ENCODE results near the gene SOSTDC1. TPM values are rescaled to one million over a fixed set of nuclear protein-coding genes. Genes with fewer than 3 reads are reported as not detected.
A peak's percentile ranks its signal among the peaks of the same experiment; 100 is the strongest.
"Not testable (repeated sequence)": the region's sequence is repeated elsewhere in the genome, so short reads cannot be mapped to it uniquely, and the experiment has no call there.

The SOSTDC1 gene
- total RNA-seq (2014; rRNA removed; shearing (Covaris generic)), result not detected in 2 replicates

DNA sequence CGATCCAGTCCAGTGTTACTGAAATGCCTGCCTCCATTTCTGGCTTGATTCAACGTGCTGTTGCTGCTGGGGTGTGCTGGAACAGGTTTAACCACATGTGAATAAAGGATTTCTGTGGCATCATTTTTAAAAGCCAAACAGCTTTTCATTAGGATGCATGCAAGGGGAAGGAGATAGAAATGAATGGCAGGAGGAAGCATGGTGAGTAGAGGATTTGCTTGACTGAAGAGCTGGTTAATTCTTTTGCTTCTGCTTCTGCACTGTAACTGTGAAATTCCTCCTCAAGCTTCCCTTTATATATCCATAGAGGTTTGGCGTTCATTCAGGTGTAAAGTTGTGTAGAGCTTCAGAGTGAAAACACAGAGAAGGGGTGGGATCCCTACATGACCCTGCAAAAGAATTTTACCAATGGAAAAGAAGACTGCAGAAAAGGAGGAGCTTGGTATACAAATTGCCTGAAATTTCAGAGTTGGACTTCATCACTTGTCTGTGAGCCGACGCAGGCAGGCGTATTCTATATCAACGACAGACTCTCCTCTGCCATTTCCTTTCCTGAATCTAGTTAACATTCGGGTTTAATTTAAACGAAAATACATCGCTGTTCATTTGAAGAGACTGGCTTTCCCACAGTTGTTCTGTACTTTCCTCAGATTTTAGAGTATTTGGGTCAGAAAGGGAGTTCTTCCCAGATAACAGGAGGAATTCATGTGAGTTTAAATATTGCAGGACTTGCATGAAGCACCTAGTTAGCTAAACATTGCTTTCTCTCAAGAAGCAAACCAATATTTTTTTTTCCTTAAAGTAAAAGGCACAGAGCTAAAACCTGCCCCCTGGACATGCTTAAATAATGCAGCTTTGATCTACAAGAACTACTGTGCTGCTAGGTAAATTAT lies at the start of gene SOSTDC1:
TSS of gene SOSTDC1 (minus strand) at position 270 of the 893 bp plus-strand sequence. CDS start at position 200, 70 bp downstream.
- Histone ChIP-seq H3K27me3 (ENCODE audit: control insufficient read depth, insufficient read depth, low read length) (no peaks in the 10 kb centered on the region), H3K4me3 (ENCODE audit: insufficient read depth, low read depth, low read length) (no peak within 1 kb of the TSS), H3K36me3 (replicated peaks; ENCODE audit: control insufficient read depth, insufficient read depth, low read length) (no peaks in the 10 kb centered on the region)
- peak; percentile 10 for DNase-seq

DNA sequence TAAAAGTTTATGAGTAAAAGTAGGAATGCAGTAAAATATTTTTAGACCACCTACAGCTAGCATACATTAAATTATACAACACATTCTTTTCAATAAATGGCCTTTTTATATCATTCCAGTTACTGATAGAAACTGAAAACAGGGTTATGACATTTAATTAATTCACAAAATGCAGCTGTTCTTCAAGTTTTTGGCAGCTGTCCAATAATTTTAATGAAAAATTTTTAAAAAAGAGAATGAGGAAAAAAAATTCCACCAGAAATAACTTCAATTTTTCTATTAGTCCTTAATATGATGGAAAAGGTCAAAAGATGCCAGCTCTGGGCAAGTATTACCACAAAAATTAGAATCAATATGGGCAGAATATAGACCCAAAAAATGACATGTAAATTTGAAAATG lies 49.2 kb upstream of the SOSTDC1 start:
- H3K4me3 ChIP-seq (ENCODE audit: insufficient read depth, low read depth, low read length), result no peak overlapping the region
- no peak for DNase-seq
- H3K27me3 ChIP-seq (ENCODE audit: control insufficient read depth, insufficient read depth, low read length), result no peaks in the 10 kb centered on the region
- no peaks in the 10 kb centered on the region for H3K36me3 ChIP-seq (replicated peaks; ENCODE audit: control insufficient read depth, insufficient read depth, low read length)

- H3K36me3 ChIP-seq (replicated peaks; ENCODE audit: control insufficient read depth, insufficient read depth, low read length), result no peaks in the 10 kb centered on the region
- no peaks in the 10 kb centered on the region for H3K27me3 ChIP-seq (ENCODE audit: control insufficient read depth, insufficient read depth, low read length)
- no peak for DNase-seq
- H3K4me3 ChIP-seq (ENCODE audit: insufficient read depth, low read depth, low read length), result no peak overlapping the region
Observed at GRCh38 chr7:16514271-16514670, 48.7 kb upstream of the SOSTDC1 start.

DNA sequence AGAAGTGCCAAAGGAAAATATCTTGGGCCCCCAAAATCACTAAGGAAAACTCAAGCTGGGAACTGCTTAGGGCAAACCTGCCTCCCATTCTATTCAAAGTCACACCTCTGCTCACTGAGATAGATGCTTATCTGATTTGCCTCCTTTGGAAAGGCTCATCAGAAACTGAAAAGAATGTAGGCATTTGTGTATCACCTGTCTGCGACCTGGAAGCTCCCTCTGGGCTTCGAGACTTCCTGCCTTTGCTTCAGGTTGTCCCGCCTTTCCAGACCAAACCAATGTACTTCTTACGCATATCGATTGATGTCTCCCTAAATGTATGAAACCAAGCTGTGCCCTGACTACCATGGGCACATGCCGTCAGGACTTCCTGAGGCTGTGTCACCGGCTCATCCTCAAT lies 46.6 kb upstream of the SOSTDC1 start:
- Histone ChIP-seq H3K4me3 (ENCODE audit: insufficient read depth, low read depth, low read length) (no peak overlapping the region), H3K36me3 (replicated peaks; ENCODE audit: control insufficient read depth, insufficient read depth, low read length) (no peaks in the 10 kb centered on the region), H3K27me3 (ENCODE audit: control insufficient read depth, insufficient read depth, low read length) (no peaks in the 10 kb centered on the region)
- no peak for DNase-seq

- Histone ChIP-seq H3K36me3 (replicated peaks; ENCODE audit: control insufficient read depth, insufficient read depth, low read length) (no peaks in the 10 kb centered on the region), H3K27me3 (ENCODE audit: control insufficient read depth, insufficient read depth, low read length) (no peaks in the 10 kb centered on the region), H3K4me3 (ENCODE audit: insufficient read depth, low read depth, low read length) (no peak overlapping the region)
- DNase-seq, result no peak
Observed at GRCh38 chr7:16511314-16511713, 45.8 kb upstream of the SOSTDC1 start.

DNA sequence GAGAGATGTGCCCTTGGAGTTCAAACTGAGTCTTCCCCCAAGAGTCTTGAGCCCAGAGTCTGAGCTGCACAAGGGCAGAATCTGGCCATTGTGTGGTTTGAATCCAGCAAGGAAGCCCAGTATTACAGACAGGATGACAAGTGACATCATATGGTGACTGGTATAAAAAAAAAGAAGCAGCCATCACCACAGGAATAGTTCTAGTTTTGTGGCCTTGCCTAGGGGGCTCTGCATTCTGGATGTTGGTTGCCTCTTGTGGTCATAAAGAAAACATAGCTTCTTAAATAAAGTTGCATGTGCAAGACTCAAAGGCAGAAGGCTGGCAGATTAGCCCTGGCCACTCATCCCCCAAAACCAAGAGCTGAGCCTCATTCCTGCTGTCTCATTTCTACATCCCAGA lies 44.3 kb upstream of the SOSTDC1 start:
- DNase-seq, result no peak
- H3K4me3 ChIP-seq (ENCODE audit: insufficient read depth, low read depth, low read length), result no peak overlapping the region
- no peaks in the 10 kb centered on the region for H3K36me3 ChIP-seq (replicated peaks; ENCODE audit: control insufficient read depth, insufficient read depth, low read length)
- H3K27me3 ChIP-seq (ENCODE audit: control insufficient read depth, insufficient read depth, low read length), result no peaks in the 10 kb centered on the region

DNA sequence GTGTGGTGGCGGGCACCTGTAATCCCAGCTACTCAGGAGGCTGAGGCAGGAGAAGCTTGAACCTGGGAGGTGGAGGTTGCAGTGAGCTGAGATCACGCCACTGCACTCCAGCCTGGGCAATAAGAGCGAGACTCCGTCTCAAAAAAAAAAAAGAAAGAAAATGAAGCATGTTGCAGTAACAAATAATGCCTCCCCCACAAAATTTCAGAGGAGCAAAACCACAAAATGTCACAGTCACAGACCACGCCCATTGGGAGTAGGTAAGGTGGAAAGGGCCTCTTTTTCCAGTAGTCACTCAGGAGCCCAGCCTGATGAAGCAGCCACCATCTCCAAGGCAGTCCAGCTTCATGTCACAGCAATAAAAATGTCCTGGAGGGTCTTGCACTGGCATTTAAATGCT lies 40.9 kb upstream of the SOSTDC1 start:
- H3K27me3 ChIP-seq (ENCODE audit: control insufficient read depth, insufficient read depth, low read length); H3K4me3 ChIP-seq (ENCODE audit: insufficient read depth, low read depth, low read length); DNase-seq; H3K36me3 ChIP-seq (replicated peaks; ENCODE audit: control insufficient read depth, insufficient read depth, low read length): not testable (repeated sequence)

DNA sequence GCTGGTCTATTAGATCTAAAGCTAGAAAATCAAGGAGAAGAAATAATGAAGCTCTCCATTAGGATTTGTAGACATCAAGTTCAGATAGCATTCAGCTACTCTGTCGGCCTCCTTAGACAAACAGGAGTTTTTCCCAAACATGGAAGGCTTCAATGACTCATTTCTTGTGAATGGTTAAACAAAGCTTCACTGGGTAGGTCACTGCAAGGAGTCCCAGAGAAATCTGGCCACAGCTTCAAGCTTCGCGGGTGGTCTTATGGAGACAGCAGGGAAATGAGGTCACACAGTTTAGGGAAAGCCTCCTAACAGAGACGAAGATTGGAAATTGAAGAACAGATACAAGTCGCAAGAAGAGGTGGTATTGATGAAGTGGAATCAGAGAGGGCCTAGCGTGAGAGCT lies 38.5 kb upstream of the SOSTDC1 start:
- DNase-seq, result no peak
- H3K36me3 ChIP-seq (replicated peaks; ENCODE audit: control insufficient read depth, insufficient read depth, low read length), result no peaks in the 10 kb centered on the region
- H3K27me3 ChIP-seq (ENCODE audit: control insufficient read depth, insufficient read depth, low read length), result no peaks in the 10 kb centered on the region
- H3K4me3 ChIP-seq (ENCODE audit: insufficient read depth, low read depth, low read length), result no peak overlapping the region

DNA sequence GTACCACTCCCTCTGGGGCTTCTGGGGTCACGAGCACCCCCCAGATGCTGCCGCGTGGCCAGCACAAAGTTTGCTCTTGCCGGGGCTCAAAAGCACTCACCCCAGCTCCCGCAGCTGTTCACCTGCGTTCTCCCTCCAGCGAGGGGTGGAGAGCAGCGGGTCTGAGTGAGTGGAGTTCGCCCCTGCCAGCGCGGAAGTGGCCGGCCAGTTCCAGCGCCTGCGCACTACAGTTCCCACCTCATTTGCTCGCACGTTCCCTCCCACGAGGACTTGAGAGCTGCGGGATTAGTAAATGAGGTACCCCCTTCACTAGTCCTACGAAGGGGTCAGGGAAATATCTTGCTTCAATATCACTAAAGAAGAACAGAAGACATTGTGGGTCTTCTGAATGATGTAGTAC lies 36.8 kb upstream of the SOSTDC1 start:
- H3K36me3 ChIP-seq (replicated peaks; ENCODE audit: control insufficient read depth, insufficient read depth, low read length), result no peaks in the 10 kb centered on the region
- no peaks in the 10 kb centered on the region for H3K27me3 ChIP-seq (ENCODE audit: control insufficient read depth, insufficient read depth, low read length)
- no peak overlapping the region for H3K4me3 ChIP-seq (ENCODE audit: insufficient read depth, low read depth, low read length)
- no peak for DNase-seq

DNA sequence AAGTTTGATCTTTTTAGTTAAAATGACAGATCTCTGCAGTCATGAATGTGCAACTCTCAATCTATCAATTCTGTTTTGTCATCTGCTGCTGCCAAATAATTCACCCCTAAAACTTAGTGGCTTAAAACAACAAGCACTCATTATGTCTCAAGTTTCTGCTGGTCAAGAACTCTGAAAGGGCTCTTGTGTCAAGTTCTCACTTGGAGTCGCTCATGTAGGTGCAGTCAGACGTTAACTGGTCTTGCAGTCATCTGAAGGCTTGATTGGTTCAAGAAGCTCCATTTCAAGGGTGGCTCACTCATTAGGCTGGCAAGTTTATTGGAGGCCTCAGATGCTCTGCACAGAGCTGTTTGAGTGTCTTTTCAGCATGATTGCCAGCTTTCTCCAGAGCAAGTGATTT lies 32.6 kb upstream of the SOSTDC1 start:
- Histone ChIP-seq H3K4me3 (ENCODE audit: insufficient read depth, low read depth, low read length) (no peak overlapping the region), H3K36me3 (replicated peaks; ENCODE audit: control insufficient read depth, insufficient read depth, low read length) (no peaks in the 10 kb centered on the region), H3K27me3 (ENCODE audit: control insufficient read depth, insufficient read depth, low read length) (no peaks in the 10 kb centered on the region)
- DNase-seq, result no peak

GRCh38 chr7:16494955-16495719 lies 29.6 kb upstream of the SOSTDC1 start:
- DNase-seq, result no peak
- Histone ChIP-seq H3K4me3 (ENCODE audit: insufficient read depth, low read depth, low read length) (no peak overlapping the region), H3K27me3 (ENCODE audit: control insufficient read depth, insufficient read depth, low read length) (no peaks in the 10 kb centered on the region)

GRCh38 chr7:16494551-16494950 lies 29.0 kb upstream of the SOSTDC1 start:
- DNase-seq, result no peak
- Histone ChIP-seq H3K27me3 (ENCODE audit: control insufficient read depth, insufficient read depth, low read length) (no peaks in the 10 kb centered on the region), H3K4me3 (ENCODE audit: insufficient read depth, low read depth, low read length) (no peak overlapping the region), H3K36me3 (replicated peaks; ENCODE audit: control insufficient read depth, insufficient read depth, low read length) (no peaks in the 10 kb centered on the region)

More at GRCh38 chr7:16494955-16495719, 29.6 kb upstream of the SOSTDC1 start:
- no peaks in the 10 kb centered on the region for H3K36me3 ChIP-seq (replicated peaks; ENCODE audit: control insufficient read depth, insufficient read depth, low read length)

DNA sequence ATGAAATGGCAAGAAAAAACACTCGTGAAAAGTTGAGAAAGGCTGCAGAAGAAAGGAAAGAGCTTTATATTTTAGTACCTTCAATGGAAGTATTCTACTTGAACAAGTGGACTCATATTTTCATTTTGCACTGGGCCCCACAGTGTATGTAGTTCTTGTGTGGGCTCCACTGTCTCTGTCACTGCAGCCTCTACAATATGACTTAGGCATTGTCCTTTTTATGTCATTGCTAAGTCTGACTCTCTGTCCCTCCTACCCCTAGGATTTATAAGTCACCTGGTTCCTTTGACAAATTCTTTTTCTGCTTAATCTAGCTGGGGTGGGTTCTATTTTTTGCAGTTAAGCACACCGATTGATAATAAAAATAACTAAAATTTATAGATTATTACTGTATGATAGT lies 27.7 kb upstream of the SOSTDC1 start:
- H3K27me3 ChIP-seq (ENCODE audit: control insufficient read depth, insufficient read depth, low read length), result no peaks in the 10 kb centered on the region
- no peak overlapping the region for H3K4me3 ChIP-seq (ENCODE audit: insufficient read depth, low read depth, low read length)
- no peak for DNase-seq
- H3K36me3 ChIP-seq (replicated peaks; ENCODE audit: control insufficient read depth, insufficient read depth, low read length), result no peaks in the 10 kb centered on the region

- no peak for DNase-seq
- Histone ChIP-seq H3K27me3 (ENCODE audit: control insufficient read depth, insufficient read depth, low read length) (no peaks in the 10 kb centered on the region), H3K4me3 (ENCODE audit: insufficient read depth, low read depth, low read length) (no peak overlapping the region), H3K36me3 (replicated peaks; ENCODE audit: control insufficient read depth, insufficient read depth, low read length) (no peaks in the 10 kb centered on the region)
Observed at GRCh38 chr7:16492513-16493062, 27.1 kb upstream of the SOSTDC1 start.

- Histone ChIP-seq H3K4me3 (ENCODE audit: insufficient read depth, low read depth, low read length) (no peak overlapping the region), H3K36me3 (replicated peaks; ENCODE audit: control insufficient read depth, insufficient read depth, low read length) (no peaks in the 10 kb centered on the region), H3K27me3 (ENCODE audit: control insufficient read depth, insufficient read depth, low read length) (no peaks in the 10 kb centered on the region)
- no peak for DNase-seq
Observed at GRCh38 chr7:16491148-16491547, 25.6 kb upstream of the SOSTDC1 start.
